HG02970 (cell line): ENCODE results near the gene PNPLA7.
"Not testable (repeated sequence)": the region's sequence is repeated elsewhere in the genome, so short reads cannot be mapped to it uniquely, and the experiment has no call there.

Experiments used
- ATAC-seq: cut with Tn5 transposase; IDR thresholded peaks from one replicate; pipeline ENCODE4 v1.9.1; 2021; ENCODE audit warnings: mild to moderate bottlenecking, moderate library complexity, moderate number of reproducible peaks; ENCODE audit not compliant: unreplicated experiment, low FRiP score

Gene PNPLA7

DNA sequence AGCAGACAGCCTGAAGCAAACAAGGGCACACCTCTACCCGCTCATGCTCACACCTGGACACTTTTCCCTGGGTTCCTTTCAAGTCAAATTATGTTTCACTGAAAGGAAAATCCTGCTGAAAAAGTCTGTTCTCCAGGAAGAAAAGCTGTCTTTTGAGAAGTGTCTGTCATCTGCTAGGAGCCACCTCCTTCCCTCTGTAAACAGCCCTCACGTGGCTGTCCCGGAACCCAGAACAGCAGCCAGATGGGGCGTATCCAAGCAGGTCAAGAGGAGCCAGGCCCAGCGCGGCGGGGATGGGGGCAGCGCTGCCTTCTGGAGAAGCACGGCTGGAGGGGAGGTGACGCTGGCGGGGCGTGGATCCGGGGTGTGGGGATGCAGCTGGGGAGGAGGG lies at the start of gene PNPLA7:
Gene PNPLA7, minus strand, starts transcription at position 172 of the 391 bp plus-strand sequence. CDS start 205 bp downstream, outside the sequence.
- ATAC-seq: no peak

DNA sequence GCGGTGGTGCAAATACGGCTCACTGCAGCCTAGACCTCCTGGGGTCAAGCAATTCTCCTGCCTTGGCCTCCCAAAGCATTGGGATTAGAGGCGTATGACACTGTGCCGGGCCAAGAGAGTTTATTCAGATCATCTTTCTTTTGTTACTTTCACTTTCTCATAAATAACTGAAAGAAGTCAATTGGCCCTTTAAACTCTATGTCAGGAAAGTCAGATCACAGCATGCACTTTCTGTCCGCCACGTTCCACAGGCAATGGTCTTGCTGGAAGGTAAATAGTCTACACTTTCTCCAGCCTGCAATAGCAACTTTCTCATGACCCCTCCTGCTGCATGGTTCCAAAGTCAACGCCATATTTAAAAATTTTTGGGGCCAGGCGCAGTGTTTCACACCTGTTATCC lies 48.7 kb upstream of the PNPLA7 start:
- ATAC-seq: no peak

DNA sequence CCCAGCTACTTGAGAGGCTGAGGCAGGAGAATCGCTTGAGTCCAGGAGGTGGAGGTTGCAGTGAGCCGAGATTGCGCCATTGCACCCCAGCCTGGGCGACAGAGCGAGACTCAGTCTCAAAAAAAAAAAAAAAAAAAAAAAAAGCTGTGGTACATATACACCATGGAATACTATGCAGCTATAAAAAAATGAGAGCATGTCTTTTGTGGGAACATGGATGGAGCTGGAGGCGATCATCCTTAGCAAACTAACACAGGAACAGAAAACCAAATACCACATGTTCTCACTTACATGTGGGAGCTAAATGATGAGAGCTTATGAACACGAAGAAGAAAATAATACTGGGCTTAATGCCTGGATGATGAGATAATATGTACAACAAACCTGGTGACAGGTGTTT lies 46.4 kb upstream of the PNPLA7 start:
- ATAC-seq: not testable (repeated sequence)

DNA sequence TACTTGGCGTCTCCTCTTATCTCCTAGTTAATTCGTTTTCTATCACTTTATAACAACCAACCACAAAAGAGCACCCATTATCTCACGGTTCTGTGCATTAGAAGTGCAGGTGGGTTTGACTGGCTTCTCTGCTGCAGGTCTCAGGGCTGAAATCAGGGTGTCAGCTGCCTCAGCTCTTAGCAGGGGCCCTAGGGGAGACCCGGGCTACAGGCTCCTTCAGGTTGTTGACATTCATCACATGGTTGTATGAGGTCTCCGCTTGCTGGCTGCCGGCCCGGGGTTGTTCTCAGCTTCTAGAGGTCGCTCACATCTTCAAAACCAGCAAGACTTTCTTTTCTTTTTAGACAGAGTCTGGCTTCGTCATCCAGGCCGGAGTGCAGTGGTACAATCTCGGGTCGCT lies 43.0 kb upstream of the PNPLA7 start:
- ATAC-seq: no peak

GRCh38 chr9:137592767-137593166 lies 42.6 kb upstream of the PNPLA7 start:
- no peak for ATAC-seq

DNA sequence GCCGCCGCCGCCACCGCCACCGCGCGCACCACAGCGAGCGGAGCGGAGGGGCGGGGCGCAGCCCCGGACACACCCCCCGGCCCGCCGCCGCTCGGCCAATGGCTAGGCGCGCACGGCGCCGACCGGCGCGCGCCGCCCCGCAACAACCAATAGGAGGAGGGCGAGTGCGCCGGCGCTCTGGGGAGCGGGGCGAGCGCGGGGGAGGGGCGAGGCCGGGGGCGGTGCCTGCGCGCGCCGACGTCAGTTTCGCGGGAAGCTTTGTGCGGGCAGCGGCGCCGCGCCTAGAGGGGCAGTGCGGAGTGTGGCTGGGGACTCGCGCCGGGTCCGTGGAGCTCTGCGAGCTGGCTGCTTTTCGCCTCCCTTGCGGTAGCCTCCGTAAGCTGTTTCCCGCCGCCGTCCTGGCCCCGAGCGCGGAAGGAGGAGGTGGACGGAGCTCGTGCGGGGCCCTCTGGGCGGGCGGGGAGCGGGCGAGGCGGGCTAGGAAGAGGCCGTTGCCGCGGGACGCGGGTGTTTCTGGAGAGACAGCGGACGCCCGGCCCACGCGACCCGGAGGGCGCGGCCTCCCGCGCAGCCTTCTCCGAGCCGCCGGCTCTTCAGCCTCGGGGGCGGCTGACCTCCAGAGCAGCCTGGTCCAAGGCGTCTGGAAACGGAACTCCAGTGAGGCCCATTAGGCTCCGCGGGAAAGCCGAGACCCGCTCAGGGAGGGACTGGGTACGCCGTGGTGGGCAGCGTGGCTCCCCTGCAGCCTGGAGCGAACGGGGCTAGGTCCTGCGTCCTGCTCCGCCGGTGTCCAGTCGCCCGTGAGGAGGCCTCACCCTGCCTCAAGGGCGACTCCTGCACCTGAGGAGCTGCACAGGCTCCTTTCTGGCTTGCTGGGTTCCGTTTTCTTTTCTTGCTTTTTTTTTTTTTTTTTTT lies 40.5 kb upstream of the PNPLA7 start, which contains the start of gene ZMYND19:
Gene ZMYND19, minus strand, starts transcription at position 44 of the 915 bp plus-strand sequence. CDS start 249 bp downstream, outside the sequence.
- ATAC-seq: peak; percentile 83

- ATAC-seq: no peak
These were observed 39.9 kb upstream of the PNPLA7 start for GRCh38 chr9:137590123-137590468.

- ATAC-seq: peak; percentile 10
These were observed 39.4 kb upstream of the PNPLA7 start for GRCh38 chr9:137589441-137590122.

- ATAC-seq: no peak
These were observed 38.7 kb upstream of the PNPLA7 start for GRCh38 chr9:137588891-137589290.

DNA sequence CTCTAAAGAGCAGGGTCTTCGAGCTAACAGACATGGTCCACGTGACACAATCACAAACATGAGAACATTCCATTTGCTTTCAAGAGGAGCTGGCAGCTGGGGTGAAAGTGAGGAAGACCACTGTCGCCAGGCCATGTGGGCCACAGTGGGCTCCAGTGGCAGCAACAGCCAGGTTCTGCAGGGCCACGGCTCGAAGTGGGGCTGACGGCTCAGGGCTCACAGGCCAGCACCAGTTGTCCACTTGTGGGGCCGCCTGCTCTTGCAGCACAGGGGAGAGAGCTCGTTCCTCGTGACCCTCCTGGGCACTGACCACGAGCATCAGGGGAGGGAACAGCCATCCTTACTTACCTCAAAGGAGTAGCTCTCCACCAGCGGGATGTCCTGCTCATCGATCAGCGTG lies 38.1 kb upstream of the PNPLA7 start:
- no peak for ATAC-seq

GRCh38 chr9:137586854-137587253 lies 36.7 kb upstream of the PNPLA7 start:
- no peak for ATAC-seq

- no peak for ATAC-seq
These were observed 33.8 kb upstream of the PNPLA7 start for GRCh38 chr9:137583957-137584356.

- ATAC-seq: no peak
These were observed 33.1 kb upstream of the PNPLA7 start for GRCh38 chr9:137583347-137583746.

DNA sequence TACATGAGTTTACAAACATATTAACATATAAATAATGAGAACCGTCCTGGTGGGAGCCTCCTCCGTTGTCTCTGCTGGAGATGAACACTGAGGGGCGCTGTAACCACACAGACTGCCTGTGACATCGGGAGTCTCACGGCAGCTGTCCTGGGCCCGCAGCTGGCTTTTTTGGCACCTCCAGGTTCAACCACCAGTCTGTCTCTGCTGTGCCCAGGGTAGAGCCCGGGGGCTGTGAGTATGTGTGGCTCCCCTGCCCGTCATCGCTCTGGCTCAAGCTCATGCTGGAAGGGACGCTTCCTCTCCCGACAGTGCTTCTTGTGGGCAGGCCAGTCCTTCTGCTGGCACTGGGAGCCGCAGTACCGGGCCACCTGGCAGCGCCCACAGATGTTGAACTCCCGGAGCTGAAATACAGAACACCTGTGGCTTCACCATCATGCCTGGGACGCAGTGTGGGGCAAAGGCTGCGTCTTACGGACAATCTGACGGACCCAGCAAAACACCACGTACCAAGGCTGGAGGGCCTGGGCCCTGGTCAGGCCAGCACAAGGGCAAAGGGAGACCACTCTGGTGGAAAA lies 32.2 kb upstream of the PNPLA7 start:
- no peak for ATAC-seq

DNA sequence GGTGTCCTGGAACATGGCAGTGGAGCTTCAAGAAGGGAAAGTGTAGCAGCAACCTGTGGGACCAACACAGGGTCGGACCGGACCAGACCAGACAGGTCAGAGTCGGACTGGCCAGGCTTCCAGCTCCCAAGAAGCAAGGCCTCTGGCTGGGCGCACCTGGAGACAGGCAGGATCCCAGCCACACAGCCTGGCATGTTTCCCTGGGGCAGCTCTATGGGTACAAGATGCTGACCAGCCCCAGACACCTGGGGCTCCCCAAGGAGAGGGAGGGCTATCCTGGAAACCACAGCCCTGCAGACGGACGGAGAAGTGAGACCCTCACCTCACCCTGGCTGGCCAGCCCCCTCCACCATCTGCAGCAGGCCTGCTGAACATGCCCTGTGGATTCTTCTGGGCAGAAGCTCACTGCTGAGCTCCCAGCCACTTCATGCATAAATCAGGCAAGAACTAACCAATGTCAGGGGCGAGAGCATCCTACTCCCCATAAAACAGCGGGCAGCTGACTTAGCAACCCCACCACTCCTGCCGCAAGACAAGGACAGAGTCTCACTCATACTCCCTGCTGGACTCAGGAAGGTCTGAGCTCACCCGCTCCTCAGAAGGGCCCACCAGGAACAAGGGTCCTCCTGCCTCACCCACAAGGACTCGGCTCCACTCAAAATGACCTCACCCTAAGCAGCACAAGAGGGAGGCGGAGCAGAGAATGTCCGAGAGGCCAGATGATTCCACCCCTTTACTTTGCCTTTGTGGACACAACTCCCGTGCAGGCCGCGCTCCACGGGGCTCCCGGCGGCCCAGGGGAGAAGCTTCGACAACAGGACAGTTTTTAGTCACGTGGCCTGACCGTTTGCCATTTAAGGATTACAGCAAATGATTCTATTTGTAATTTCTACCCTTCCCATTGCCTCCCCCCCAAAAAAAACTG lies 31.4 kb upstream of the PNPLA7 start:
- no peak for ATAC-seq

- no peak for ATAC-seq
These were observed 30.7 kb upstream of the PNPLA7 start for GRCh38 chr9:137580954-137581322.

- no peak for ATAC-seq
These were observed 30.2 kb upstream of the PNPLA7 start for GRCh38 chr9:137580209-137580953.

GRCh38 chr9:137579259-137579604 lies 29.0 kb upstream of the PNPLA7 start:
- ATAC-seq: no peak

GRCh38 chr9:137578518-137579258 lies 28.5 kb upstream of the PNPLA7 start, which contains the start of gene DPH7:
DPH7 (minus strand) TSS chr9:137578925; CDS start chr9:137578777, 148 bp downstream.
- ATAC-seq: peak; percentile 77
